Panc1 (cell line): Measurements from ENCODE around the gene TUBA1B. TPM values are rescaled to one million over a fixed set of nuclear protein-coding genes. Genes with fewer than 3 reads are reported as not detected.

Source experiments
- total RNA-seq: library from RNA; stranded (reverse); gene quantifications from one replicate; pipeline ENCODE4 v1.2.1, GENCODE V29; 2021; ENCODE audit not compliant: unreplicated experiment

Gene TUBA1B
- total RNA-seq, 1 experiment from 2014 or later, result 1,275 TPM

Other genes with a start within 250 kb of the TUBA1B start
- 21.1 TPM for gene FKBP11, start 205.9 kb downstream of the TUBA1B start, total RNA-seq
- 224 TPM for gene ARF3, start 173.9 kb downstream of the TUBA1B start, total RNA-seq
- gene WNT10B, start 159.7 kb downstream of the TUBA1B start, total RNA-seq, result 2.3 TPM
- gene WNT1, start 153.1 kb downstream of the TUBA1B start, total RNA-seq, result not detected
- gene DDN, start 132.0 kb downstream of the TUBA1B start, total RNA-seq, result 0.51 TPM
- 57.3 TPM for gene PRKAG1, start 112.6 kb downstream of the TUBA1B start, total RNA-seq
- 64.7 TPM for gene KMT2D, start 70.6 kb downstream of the TUBA1B start, total RNA-seq
- 4.7 TPM for gene RHEBL1, start 61.4 kb downstream of the TUBA1B start, total RNA-seq
- 1.9 TPM for gene DHH, start 36.6 kb downstream of the TUBA1B start, total RNA-seq
- gene LMBR1L, start 20.5 kb downstream of the TUBA1B start, total RNA-seq, result 34.4 TPM
- gene TUBA1A, start 57.7 kb upstream of the TUBA1B start, total RNA-seq, result 133 TPM
- gene TUBA1C, start 133.7 kb upstream of the TUBA1B start, total RNA-seq, result 524 TPM
- gene PRPH, start 163.8 kb upstream of the TUBA1B start, total RNA-seq, result 0.39 TPM
- 50.0 TPM for gene TROAP, start 191.9 kb upstream of the TUBA1B start, total RNA-seq
- 2.1 TPM for gene C1QL4, start 205.8 kb upstream of the TUBA1B start, total RNA-seq
- 1.9 TPM for gene DNAJC22, start 215.5 kb upstream of the TUBA1B start, total RNA-seq
- 56.3 TPM for gene SPATS2, start 236.1 kb upstream of the TUBA1B start, total RNA-seq